Natural killer cell treated with Interleukin-12 subunit alpha and Interleukin-12 subunit beta and Interleukin-15 and Interleukin-18, amount 100 ng/mL, for 72 hours (primary cell): ENCODE results near the gene MPP2. TPM values are rescaled to one million over a fixed set of nuclear protein-coding genes. Genes with fewer than 3 reads are reported as not detected.

Experiments
- ATAC-seq, 2 donors: fragments of 150-1000 bp; cut with Tn5 transposase in 1 of 2; sonication (Bioruptor Pico), chemical (Tn5 transposase) in 1 of 2; 2 replicates each; pipeline ENCODE4 v1.10.0; 2021
- DNase-seq: peaks from one replicate; pipeline ENCODE4 v3.0.0; 2022; ENCODE audit warnings: low spot score
- H3K27ac Mint-ChIP-seq, 2 donors: 1 replicate in 1 of 2; 2 replicates in 1 of 2; pipeline ENCODE4 v1.8.0; 2022; ENCODE audit warnings: mixed read lengths in 2 of 2, mild to moderate bottlenecking in 1 of 2, moderate library complexity in 1 of 2
- H3K27me3 Mint-ChIP-seq, 2 donors: 1 replicate in 1 of 2; 2 replicates in 1 of 2; pipeline ENCODE4 v1.8.0; 2022; ENCODE audit warnings: mixed read lengths in 2 of 2
- H3K36me3 Mint-ChIP-seq: one replicate; pipeline ENCODE4 v1.8.0; 2022; ENCODE audit warnings: mixed read lengths
- H3K4me1 Mint-ChIP-seq, 2 donors: 1 replicate in 1 of 2; 2 replicates in 1 of 2; pipeline ENCODE4 v1.8.0; 2022; ENCODE audit warnings: low read depth in 2 of 2, mixed read lengths in 2 of 2, mild to moderate bottlenecking in 1 of 2
- H3K4me3 Mint-ChIP-seq: one replicate; pipeline ENCODE4 v1.8.0; 2022; ENCODE audit warnings: mixed read lengths
- H3K9me3 Mint-ChIP-seq: 2 replicates; pipeline ENCODE4 v1.8.0; 2022; ENCODE audit warnings: mixed read lengths
- total RNA-seq, 2 donors: library from RNA; stranded (reverse); gene quantifications; one replicate each; pipeline ENCODE4 v1.2.3, GENCODE V29; 2022

The MPP2 gene
- total RNA-seq, 2 donors from 2014 or later: 0.47 to 0.64 TPM

DNA sequence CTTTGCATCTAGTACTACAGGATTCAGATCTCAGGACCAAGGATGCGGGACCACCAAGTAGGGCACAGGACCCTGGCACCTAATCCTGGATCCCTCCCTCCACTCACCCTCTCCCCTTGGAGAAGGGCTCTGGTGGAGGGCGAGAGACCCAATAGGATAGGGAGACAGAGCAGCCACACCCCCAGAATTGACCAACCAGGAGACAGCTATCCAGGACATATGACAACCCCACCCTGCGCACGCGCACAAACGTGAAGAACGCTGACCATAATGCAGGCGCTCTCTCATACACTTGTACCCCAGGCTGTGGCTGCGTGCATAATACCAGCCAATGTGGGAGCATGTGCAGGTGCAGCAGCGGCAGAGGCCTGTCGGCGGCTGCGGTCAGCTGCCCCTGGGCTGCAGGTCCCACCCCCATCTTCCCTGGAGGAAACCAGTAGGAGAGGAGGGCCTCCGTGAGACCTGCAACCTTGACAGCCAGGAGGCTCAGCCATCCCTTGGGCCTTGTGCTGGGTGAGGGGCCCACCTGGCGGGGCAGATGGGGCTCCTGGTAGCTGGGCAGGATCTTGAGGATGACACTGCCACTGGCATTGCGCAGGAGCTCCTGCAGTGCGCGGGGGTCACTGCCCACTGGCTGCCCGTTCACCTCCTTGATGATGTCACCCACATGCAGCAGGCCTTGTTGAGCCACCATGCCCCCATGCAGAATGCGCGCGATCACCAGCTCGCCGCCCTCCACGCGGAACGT is 25.4 kb downstream of the MPP2 start:
- DNase-seq (no peak), ATAC-seq (no peak)
- H3K27me3 Mint-ChIP-seq: peaks cover 8 to 15% of the 10 kb centered on the region in 2 donors
- H3K27ac Mint-ChIP-seq: no peak overlapping the region
- H3K4me1 Mint-ChIP-seq: peaks cover 0 to 2% of the 10 kb centered on the region in 2 donors
- H3K9me3 Mint-ChIP-seq: no peaks in the 10 kb centered on the region
- no peak overlapping the region for H3K4me3 Mint-ChIP-seq
- H3K36me3 Mint-ChIP-seq: no peaks in the 10 kb centered on the region

DNA sequence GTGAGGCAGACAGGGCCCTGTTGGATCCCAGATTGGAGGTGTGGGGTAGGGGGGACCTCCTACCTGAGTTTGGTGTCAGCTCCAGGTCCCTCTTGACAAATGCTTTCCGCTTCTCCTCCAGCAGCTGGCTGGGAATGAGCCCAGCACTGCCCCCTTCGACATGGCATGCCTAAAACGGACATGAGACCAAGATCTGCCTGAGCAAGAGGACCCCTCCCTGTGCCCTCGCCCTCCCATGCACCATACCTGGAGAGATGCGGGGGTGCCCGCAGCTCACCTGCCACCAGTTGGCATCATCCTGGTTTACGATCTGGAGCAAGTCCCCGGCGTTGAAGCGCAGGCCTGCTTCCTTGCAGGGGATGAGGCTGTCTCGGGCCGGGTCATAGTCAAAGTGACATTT is 26.2 kb downstream of the MPP2 start:
- DNase-seq: no peak
- Mint-ChIP-seq H3K27ac (no peak overlapping the region), H3K4me3 (no peak overlapping the region), H3K27me3 (peaks cover 8 to 15% of the 10 kb centered on the region in 2 donors), H3K4me1 (peaks cover 0 to 2% of the 10 kb centered on the region in 2 donors), H3K36me3 (no peaks in the 10 kb centered on the region), H3K9me3 (no peaks in the 10 kb centered on the region)
- ATAC-seq: no peak

DNA sequence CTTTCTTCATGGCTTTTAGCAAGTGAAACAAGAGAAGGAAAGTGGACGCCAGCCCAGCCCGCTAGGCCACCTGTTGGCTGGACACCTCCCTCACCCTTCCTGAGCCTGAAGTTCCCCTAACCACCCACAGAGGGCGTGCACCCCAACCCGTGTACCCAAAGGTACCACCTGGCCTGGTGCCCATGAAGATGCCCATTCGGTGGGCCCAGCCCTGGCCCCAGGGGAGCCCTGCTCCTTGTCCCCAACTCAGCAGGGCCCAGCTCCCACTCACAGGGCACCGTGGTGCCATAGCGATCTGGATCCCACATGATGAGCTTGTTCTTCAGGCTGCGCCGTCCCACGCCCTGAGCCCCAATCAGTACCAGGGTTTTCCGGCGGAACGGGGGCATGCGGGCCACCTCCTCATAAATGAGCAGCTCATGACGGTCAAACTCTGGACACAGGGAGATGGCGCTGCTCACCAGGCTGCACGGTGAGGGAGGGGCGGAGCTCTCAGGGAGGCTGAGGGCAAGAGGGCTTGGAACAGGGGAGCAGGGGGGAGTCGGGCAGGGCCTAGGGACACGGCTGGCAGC is 26.8 kb downstream of the MPP2 start:
- DNase-seq (no peak), ATAC-seq (peak in 1 of 2 donors; percentile 49)
- Mint-ChIP-seq H3K4me3 (no peak overlapping the region), H3K27ac (no peak overlapping the region), H3K27me3 (peaks cover 8 to 13% of the 10 kb centered on the region in 2 donors), H3K9me3 (no peaks in the 10 kb centered on the region), H3K36me3 (no peaks in the 10 kb centered on the region), H3K4me1 (peaks cover 0 to 2% of the 10 kb centered on the region in 2 donors)

DNA sequence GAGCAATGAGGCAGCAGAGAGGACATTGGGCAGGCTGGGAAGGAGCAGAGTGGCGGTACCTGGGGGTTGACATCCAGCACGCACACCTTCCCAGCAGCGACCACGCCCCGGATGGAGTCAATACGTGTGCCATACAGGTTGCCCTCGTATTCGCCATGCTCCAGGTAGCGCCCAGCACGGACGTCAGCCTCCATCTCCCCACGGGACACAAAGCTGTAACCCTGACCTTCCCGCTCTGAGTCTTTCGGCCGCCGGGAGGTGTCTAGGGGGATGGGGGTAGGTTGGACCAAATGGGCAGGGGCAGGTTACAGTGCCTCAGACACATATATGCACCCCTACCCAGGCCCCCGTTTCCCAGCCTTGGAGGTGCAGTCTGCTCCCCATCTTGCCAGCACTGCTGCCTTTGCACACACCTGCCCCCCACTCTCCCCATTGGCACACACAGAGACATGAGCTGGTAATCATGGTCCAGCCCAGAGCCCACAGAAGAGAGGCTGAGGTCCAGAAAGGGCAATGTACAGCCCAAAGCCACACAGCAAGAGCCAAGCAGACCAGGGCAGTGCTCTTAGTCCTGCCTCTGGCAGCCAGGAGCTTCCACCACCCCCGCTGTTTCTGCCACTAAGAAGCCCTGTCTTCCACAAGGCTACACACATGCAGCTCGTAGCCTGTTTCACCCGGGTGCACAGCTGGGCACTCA is 27.5 kb downstream of the MPP2 start:
- DNase-seq (no peak), ATAC-seq (no peak)
- H3K9me3 Mint-ChIP-seq: no peaks in the 10 kb centered on the region
- H3K4me3 Mint-ChIP-seq: no peak overlapping the region
- H3K36me3 Mint-ChIP-seq: no peaks in the 10 kb centered on the region
- no peak overlapping the region for H3K27ac Mint-ChIP-seq
- H3K27me3 Mint-ChIP-seq: peaks cover 9 to 13% of the 10 kb centered on the region in 2 donors
- H3K4me1 Mint-ChIP-seq: peaks cover 0 to 2% of the 10 kb centered on the region in 2 donors

DNA sequence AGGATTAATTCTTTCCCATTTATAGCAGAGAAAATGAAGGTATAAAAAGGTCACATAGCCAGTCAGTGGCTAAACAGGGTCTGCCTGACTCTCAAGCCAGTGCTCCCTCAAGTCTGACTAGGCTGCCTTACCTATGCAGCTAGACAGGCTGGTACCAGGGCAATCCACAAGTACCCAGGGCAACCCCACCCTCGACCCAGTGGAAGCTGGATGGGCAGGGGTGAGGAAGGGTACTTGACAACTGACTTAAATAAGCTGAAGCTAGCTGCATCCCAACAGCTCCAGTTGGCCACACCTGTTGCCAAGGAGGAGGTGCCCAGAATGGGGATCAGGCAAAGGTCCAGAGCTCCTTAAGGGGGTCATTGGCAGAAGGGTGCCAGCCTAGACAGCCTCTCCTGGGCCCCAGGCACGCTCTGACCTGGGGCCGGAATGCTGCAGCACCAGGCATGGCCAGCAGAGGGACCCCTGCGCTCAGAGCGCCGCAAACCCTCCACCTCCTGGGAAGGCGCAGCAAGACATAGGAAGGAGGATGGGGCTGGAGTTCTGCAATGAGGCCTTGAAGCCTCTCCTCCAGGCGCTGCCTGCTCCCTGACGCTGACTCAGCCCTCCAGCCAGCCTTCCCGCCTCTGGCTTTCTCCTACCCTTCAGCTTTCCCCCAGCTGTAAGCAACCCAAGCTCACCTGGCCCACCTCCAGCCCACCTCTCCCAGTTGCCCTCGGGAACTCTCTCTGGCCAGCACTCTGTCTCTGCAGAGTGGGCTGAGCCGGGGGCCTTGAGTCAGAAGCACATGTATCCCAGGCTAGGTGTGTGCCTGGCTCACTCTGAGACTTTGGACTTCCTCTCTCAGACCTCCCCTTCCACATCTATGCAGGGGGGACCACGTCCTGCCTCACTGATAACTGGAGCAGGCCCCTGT is 28.8 kb downstream of the MPP2 start:
- no peaks in the 10 kb centered on the region for H3K9me3 Mint-ChIP-seq
- DNase-seq (peak; percentile 70), ATAC-seq (peak; percentile 74 to 79)
- peaks cover 0 to 2% of the 10 kb centered on the region in 2 donors for H3K4me1 Mint-ChIP-seq
- no peaks in the 10 kb centered on the region for H3K36me3 Mint-ChIP-seq
- no peak overlapping the region for H3K27ac Mint-ChIP-seq
- H3K27me3 Mint-ChIP-seq: peaks cover 11 to 12% of the 10 kb centered on the region in 2 donors
- no peak overlapping the region for H3K4me3 Mint-ChIP-seq

DNA sequence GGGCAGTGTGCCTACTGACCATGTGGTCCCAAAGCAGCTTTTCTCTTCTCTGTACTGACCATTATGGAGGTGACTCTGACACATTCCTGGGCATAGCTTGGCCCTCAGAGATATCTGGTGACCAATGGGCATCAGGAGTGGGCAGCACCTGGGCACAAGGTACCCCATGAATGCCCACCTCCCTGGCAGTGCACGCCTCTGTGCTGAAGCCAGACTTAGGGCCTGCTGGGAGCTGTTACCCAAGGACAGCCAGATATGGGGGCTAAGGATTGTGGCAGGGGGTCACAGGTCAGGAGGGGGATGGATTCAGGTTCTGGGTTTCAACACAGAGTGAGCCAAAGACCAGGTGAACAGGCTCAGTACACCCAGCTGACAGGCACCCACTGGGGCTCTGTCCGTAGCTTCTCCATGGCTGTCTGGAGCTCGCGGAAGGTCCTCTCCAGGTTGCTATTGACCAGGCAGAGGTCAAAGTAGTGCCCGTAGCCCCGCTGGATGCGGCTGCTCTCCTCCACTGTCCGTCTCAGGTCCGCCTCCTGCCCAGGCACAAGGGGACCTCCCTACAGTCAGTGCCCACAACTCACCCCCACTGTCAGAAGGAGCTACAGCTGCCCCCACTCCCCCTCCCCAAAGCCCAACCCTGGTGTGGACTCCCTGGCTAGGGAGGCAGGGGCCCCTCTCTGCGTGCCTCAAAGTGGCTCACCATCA is 29.7 kb downstream of the MPP2 start:
- no peak overlapping the region for H3K4me3 Mint-ChIP-seq

DNA sequence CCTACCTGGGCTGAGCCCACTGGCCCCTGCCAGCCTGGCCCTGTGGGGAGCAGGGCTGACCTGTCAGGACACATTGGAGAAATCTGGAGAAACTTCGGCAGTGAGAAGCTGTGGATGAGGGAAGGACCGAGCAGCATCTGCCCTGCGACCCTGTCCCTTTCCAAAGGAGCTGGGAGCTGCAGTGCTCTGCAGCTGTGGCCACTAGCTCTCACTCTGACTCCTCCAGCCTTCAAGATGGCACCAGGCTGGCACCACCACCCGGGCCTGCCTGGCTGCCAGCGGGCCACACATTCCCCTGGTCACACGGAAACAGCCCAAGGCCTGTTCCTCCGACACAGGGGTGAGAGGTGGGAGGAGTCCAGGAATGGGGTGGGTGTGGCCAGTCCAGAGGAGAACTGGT is 30.3 kb downstream of the MPP2 start:
- no peak overlapping the region for H3K27ac Mint-ChIP-seq
- no peaks in the 10 kb centered on the region for H3K36me3 Mint-ChIP-seq
- no peak for ATAC-seq
- H3K4me3 Mint-ChIP-seq: no peak overlapping the region
- no peak for DNase-seq
- peaks cover 11 to 15% of the 10 kb centered on the region in 2 donors for H3K27me3 Mint-ChIP-seq
- H3K9me3 Mint-ChIP-seq: no peaks in the 10 kb centered on the region
- H3K4me1 Mint-ChIP-seq: peaks cover 0 to 2% of the 10 kb centered on the region in 2 donors

More for the DNA sequence above, 29.7 kb downstream of the MPP2 start:
- Mint-ChIP-seq H3K27me3 (peaks cover 11% of the 10 kb centered on the region in 2 donors), H3K27ac (no peak overlapping the region), H3K9me3 (no peaks in the 10 kb centered on the region), H3K36me3 (no peaks in the 10 kb centered on the region), H3K4me1 (peaks cover 0 to 2% of the 10 kb centered on the region in 2 donors)
- no peak for ATAC-seq
- DNase-seq: no peak

DNA sequence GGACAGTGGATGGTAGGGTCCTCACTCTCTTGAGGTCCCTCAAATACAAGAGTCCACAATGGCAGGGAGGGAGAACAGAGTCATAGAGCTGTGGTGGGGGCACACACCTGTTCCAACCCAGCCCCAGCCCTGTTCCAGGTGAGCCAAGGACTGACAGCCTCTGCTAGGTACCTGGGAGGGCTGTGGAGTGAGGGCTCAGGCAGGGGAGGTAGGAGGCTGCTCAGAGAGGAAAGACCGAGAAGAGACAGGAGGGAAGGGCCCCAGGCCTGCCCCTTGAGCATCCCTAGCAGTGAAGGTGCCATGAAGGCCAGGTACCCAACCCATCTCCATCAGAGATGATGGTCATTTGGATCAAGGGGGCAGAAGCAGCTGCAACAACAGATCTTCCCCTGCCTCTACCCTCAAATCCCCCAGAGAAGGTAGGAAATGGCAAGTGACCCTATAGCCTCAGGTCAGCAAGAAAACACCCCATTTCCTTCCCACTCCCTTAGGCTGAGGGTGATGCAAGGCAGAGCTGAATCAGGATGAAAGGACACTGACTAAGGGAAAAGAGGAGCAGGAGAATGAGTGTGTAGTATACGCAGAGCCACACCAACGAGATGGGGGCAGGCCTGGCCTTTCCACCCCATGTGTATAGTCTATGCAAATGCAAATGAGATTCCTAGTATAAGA is 31.7 kb downstream of the MPP2 start:
- H3K9me3 Mint-ChIP-seq: no peaks in the 10 kb centered on the region
- no peaks in the 10 kb centered on the region for H3K36me3 Mint-ChIP-seq
- H3K27ac Mint-ChIP-seq: no peak overlapping the region
- no peak overlapping the region for H3K4me3 Mint-ChIP-seq
- DNase-seq (no peak), ATAC-seq (peak; percentile 4 to 8)
- peaks cover 11 to 17% of the 10 kb centered on the region in 2 donors for H3K27me3 Mint-ChIP-seq
- H3K4me1 Mint-ChIP-seq: peaks cover 0 to 2% of the 10 kb centered on the region in 2 donors

DNA sequence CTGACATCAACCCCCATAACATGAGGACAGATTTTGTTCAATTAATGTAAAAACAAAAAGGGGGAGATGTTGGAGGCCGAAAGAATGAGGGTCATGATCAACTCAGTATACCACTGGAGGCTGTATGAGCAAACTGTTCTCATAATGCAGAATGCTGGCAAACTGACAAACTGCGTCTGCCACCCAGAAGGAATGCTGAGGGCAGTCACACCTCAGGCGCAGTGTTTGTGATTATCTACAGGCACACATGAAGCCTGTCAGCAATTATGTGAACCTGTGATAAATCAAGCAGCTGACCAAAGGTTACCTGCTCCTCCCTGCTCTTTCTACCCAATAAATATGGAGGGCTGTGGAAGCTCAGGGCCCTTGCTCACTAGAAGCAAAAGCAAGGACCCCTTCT is 33.0 kb downstream of the MPP2 start:
- Mint-ChIP-seq H3K36me3 (no peaks in the 10 kb centered on the region), H3K4me3 (no peak overlapping the region), H3K27ac (no peak overlapping the region), H3K27me3 (peaks cover 18 to 21% of the 10 kb centered on the region in 2 donors), H3K9me3 (no peaks in the 10 kb centered on the region), H3K4me1 (peaks cover 0 to 2% of the 10 kb centered on the region in 2 donors)
- DNase-seq (no peak), ATAC-seq (no peak)

DNA sequence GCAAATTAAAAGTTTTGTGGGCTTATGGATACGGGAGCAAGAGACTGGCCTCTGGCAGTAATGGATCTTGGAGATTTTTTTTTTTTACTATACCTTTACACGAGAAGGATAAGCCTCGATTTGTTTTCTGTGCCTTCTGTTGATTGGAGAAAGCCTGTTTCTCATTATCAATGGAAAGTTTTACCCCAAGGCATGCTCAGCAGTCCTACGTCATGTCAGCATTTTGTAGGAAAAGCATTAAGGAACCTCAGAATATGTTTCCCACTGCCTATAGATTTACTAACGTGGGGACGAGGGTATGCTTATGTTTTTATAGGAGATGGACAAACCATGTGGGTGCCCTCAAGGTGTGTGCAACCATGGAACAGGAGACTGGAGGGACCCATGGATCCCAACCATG is 33.5 kb downstream of the MPP2 start:
- no peak overlapping the region for H3K27ac Mint-ChIP-seq
- peaks cover 19 to 21% of the 10 kb centered on the region in 2 donors for H3K27me3 Mint-ChIP-seq
- peaks cover 0 to 1% of the 10 kb centered on the region in 2 donors for H3K4me1 Mint-ChIP-seq
- no peaks in the 10 kb centered on the region for H3K9me3 Mint-ChIP-seq
- no peaks in the 10 kb centered on the region for H3K36me3 Mint-ChIP-seq
- DNase-seq (no peak), ATAC-seq (no peak)
- no peak overlapping the region for H3K4me3 Mint-ChIP-seq

DNA sequence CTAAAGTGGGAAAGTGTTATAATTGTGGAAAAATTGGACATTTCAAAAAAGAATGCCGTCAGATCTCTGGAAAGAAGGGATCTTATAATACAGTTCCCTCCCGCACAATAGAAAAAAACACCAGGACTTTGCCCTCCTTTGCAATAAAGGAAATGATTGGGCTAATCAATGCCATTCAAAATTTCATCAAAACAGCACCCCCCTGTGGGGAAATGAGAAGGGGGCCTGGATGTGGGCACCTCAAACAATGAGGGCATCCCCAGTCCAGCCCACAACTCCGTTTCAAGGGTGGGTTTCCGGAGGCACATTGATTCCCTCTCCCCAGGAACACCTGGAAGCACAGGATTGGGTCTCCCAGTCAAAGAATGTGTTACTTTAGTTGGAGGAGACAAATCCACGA is 34.2 kb downstream of the MPP2 start:
- Mint-ChIP-seq H3K4me1 (no peaks in the 10 kb centered on the region), H3K4me3 (no peak overlapping the region), H3K9me3 (no peaks in the 10 kb centered on the region), H3K27ac (no peak overlapping the region), H3K27me3 (peaks cover 24 to 27% of the 10 kb centered on the region in 2 donors), H3K36me3 (no peaks in the 10 kb centered on the region)
- ATAC-seq (no peak), DNase-seq (no peak)

DNA sequence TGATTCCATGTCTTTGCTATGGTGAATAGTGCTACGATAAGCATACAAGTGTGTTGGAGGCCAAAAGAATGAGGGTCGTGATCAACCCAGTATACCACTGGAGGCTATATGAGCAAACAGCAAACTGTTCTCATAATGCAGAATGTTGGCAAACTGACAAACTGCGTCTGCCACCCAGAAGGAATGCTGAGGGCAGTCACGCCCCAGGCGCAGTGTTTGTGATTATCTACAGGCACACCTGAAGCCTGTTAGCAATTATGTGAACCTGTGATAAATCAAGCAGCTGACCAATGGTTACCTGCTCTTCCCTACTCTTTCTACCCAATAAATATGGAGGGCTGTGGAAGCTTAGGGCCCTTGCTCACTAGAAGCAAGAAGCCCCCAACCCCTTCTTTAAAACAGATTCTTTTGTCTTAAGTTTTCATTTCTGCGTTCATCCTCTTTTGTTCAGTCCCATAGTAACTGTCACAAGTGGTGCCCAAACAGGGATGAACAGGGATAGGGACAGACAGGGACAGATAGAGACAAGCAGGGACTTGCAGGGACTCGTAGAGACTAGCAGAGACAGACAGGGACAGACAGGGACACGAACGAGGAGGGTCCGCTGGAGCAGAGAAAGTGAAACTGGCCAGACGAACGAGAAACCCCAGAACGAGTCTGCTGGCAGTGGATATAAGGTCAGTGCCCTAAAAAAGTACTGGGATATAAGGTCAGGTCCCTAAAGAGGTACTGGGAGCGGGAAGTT is 35.2 kb downstream of the MPP2 start:
- H3K4me3 Mint-ChIP-seq: no peak overlapping the region
- DNase-seq (no peak), ATAC-seq (no peak)
- H3K9me3 Mint-ChIP-seq: no peaks in the 10 kb centered on the region
- H3K4me1 Mint-ChIP-seq: no peaks in the 10 kb centered on the region
- H3K27ac Mint-ChIP-seq: no peak overlapping the region
- H3K27me3 Mint-ChIP-seq: peaks cover 26 to 36% of the 10 kb centered on the region in 2 donors
- no peaks in the 10 kb centered on the region for H3K36me3 Mint-ChIP-seq
